Memory B cell (primary cell): ENCODE results near the gene NEK6.

Experiments
- ATAC-seq: fragments of 150-1000 bp; cut with Tn5 transposase; 2 replicates; pipeline ENCODE4 v1.10.0; 2021; ENCODE audit warnings: low read depth, mild to moderate bottlenecking, moderate library complexity
- DNase-seq, 2 donors: peaks; one replicate each; pipeline ENCODE4 v3.0.0; 2022; ENCODE audit warnings: low spot score in 2 of 2
- H3K27ac Mint-ChIP-seq: one replicate; pipeline ENCODE4 v1.8.0; 2022; ENCODE audit warnings: mild to moderate bottlenecking, moderate library complexity, mixed read lengths
- H3K27me3 Mint-ChIP-seq: one replicate; pipeline ENCODE4 v1.8.0; 2022; ENCODE audit warnings: mixed read lengths
- H3K36me3 Mint-ChIP-seq: one replicate; pipeline ENCODE4 v1.8.0; 2022; ENCODE audit warnings: mild to moderate bottlenecking, mixed read lengths
- H3K4me1 Mint-ChIP-seq: one replicate; pipeline ENCODE4 v1.8.0; 2022; ENCODE audit warnings: mixed read lengths
- H3K4me3 Mint-ChIP-seq: one replicate; pipeline ENCODE4 v1.8.0; 2022; ENCODE audit warnings: mild to moderate bottlenecking, moderate library complexity, mixed read lengths
- H3K9me3 Mint-ChIP-seq: one replicate; pipeline ENCODE4 v1.8.0; 2022; ENCODE audit warnings: mixed read lengths

Gene NEK6

DNA sequence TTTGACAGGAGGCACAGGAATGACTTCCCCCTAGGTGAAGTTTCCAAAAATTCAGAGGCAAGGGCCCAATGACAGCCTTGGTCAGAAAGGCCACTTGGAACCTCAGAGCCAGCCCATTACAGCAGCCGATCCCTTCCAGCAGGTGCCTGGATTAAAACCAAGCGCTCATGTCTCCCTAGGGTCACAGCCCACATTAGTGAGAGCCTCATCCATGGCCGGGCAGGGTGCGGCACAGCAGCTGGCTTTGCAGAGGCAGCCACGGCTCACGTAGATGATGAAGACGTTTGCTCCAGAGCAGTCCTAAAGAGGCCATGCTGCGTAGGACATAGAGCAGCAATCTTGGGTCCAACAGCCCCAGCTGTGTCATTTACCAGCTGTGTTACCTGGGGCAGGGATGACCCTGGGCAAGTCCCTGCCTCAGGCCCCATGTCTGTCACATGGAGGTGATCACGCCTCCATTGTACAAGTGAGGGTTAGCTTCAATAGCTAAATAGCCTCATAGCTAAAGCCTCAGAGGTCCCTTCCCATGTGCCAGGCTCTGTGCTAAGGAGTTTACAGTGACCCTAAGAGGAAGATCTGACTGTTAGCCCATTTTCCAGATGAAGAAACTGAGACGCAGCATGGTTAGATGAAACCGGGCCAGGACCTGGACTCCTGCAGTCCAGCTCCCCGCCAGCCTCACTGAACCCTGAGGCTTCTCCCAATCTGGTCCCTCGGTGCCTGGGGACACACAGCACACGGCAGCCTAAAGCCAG lies 39.2 kb downstream of the NEK6 start:
- H3K4me1 Mint-ChIP-seq = peaks cover 55% of the 10 kb centered on the region
- ATAC-seq (no peak), DNase-seq (no peak)
- no peaks in the 10 kb centered on the region for H3K9me3 Mint-ChIP-seq
- no peak overlapping the region for H3K4me3 Mint-ChIP-seq
- H3K36me3 Mint-ChIP-seq = peaks cover 6% of the 10 kb centered on the region
- H3K27me3 Mint-ChIP-seq = no peaks in the 10 kb centered on the region
- peak overlapping the region; percentile 68 for H3K27ac Mint-ChIP-seq

DNA sequence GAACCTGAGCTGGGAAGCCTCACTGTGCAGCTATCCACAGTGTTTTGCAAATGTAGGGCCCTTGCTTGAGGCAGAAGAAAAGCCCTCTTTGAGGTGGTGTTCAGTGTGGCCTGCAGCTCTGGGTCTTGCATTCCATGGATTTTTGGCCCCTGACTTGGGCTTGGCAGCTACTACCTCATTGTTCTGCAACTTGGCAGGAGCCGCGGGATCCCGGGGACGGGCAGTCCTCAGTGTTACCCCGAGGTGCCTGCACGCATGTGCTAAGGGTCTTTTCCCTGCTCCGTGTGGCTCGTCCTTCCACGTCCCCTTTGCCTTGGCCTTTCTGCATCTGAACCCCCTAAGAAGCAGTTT lies 39.8 kb downstream of the NEK6 start:
- Mint-ChIP-seq H3K4me3 (no peak overlapping the region), H3K4me1 (peaks cover 54% of the 10 kb centered on the region), H3K36me3 (peaks cover 6% of the 10 kb centered on the region), H3K27ac (no peak overlapping the region), H3K9me3 (no peaks in the 10 kb centered on the region), H3K27me3 (no peaks in the 10 kb centered on the region)
- no peak for DNase-seq
- no peak for ATAC-seq

DNA sequence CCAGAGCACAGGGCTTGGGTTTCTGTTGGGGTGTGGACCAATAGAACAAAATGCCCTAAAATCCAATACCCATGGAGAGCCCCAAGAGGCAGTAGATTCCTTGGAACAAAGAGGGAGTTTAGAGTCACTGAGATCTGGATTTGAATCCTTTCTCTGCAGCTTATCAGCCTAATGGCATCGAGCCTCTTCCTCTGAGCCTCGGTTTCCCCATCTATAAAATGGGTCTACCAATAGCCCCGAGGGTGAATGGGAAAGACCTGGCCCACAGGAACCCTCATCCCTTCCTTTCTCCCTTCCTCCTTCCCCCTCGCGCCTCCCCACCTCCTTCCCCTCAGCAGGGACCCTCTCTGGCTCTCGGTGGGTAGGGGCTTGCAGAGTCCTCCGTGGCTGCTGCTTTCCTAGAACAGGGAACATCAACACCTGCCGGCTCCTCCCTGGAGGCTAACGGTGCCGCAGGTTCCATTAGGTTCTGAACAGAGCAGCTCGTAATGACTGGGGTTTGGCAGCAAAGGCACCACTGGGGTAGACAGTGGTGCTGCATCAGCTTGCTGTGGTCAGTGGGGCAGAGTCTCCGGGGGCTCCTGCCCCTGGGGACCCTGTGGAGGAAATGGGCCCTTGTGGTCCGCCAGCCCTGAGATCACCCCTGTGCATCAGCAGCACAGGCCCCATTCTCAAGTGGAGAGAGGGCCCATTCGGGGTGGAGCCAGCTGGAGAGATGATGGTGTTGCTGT lies 40.3 kb downstream of the NEK6 start:
- Mint-ChIP-seq H3K4me3 (peak overlapping the region; percentile 41), H3K36me3 (peaks cover 6% of the 10 kb centered on the region), H3K4me1 (peaks cover 50% of the 10 kb centered on the region), H3K9me3 (no peaks in the 10 kb centered on the region), H3K27me3 (no peaks in the 10 kb centered on the region), H3K27ac (peak overlapping the region; percentile 74)
- DNase-seq (no peak), ATAC-seq (peak; percentile 42)

DNA sequence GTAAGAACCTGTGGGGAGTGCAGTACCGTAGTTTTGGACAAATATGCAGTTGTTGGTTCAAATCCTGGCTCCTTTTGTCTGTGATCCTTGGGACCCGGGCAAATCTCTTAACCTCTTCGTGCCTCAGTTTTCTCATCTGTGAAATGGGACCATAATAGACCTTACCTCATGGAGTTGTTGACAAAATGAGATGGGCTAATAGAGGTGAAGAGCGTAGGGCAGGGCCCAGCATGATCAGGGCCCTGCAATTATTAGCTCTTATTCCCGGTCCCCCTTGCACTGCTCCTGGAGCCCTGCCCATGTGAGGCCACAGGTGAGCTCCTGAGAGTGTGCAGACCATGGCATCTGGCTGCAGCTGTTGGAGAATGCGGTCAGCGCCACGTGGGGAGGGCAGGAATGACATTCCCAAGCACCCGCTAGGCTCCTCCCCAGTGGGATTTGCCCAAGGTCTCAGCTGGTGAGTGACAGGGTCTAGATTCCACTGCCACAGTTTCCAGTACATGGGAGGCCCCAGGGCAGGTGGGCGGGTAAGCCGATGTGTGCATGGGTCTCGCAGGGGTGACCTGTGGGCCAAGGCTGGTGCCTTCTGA lies 41.0 kb downstream of the NEK6 start:
- H3K4me3 Mint-ChIP-seq = no peak overlapping the region
- H3K27me3 Mint-ChIP-seq = no peaks in the 10 kb centered on the region
- H3K9me3 Mint-ChIP-seq = no peaks in the 10 kb centered on the region
- peaks cover 48% of the 10 kb centered on the region for H3K4me1 Mint-ChIP-seq
- DNase-seq (no peak), ATAC-seq (no peak)
- H3K36me3 Mint-ChIP-seq = peaks cover 12% of the 10 kb centered on the region
- peak overlapping the region; percentile 86 for H3K27ac Mint-ChIP-seq

DNA sequence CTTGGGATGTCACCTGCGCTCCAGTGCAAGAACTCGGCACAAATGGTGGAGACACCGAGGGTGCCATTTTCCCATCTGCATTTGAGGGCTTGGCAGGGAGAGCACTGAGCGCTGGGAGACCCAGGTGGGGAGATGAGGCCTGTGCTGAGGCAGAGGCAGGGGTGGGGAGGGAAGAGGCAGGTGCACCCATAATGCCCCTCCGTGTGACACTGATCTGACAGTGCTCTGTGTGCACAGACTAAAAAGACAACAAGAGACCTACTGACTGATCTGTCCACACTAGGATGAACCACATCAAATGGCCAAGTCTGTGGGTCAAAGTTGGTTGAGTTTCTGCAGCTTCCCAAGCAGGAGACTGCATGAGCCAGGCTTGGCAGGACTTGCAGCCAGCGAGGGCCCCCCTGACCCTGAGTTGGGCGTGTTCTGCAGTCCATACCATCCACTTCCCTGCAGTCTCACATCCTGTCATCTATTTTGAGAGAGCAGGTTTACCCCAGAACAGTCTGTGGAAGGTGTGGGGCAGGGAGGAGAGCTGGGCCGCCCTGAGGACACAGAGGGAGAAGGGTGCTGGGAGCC lies 41.9 kb downstream of the NEK6 start:
- no peaks in the 10 kb centered on the region for H3K27me3 Mint-ChIP-seq
- ATAC-seq (no peak), DNase-seq (no peak)
- peaks cover 42% of the 10 kb centered on the region for H3K4me1 Mint-ChIP-seq
- H3K9me3 Mint-ChIP-seq = no peaks in the 10 kb centered on the region
- peak overlapping the region; percentile 86 for H3K27ac Mint-ChIP-seq
- no peak overlapping the region for H3K4me3 Mint-ChIP-seq
- H3K36me3 Mint-ChIP-seq = peaks cover 11% of the 10 kb centered on the region

DNA sequence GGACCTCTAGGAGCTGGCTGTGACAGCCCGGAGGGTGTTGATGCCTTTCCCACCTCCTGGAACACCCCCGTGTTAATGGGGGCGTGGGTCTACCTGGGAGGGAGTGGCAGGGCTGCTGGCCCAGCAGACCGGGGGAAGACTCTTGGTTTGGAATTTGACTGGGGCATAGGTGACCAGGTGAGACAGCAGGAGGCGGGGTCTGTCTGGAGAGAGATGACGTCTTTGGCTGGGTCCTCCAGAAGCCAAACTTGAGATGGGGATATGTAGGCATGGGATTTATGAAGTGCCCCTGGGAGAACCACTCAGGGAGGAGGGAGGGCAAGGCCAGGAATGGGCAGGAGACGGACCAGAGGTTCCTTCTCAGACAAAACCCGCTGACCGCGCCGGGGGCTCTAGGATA lies 42.6 kb downstream of the NEK6 start:
- ATAC-seq = no peak
- Mint-ChIP-seq H3K27me3 (no peaks in the 10 kb centered on the region), H3K27ac (peak overlapping the region; percentile 86), H3K9me3 (no peaks in the 10 kb centered on the region), H3K4me3 (no peak overlapping the region), H3K4me1 (peaks cover 37% of the 10 kb centered on the region), H3K36me3 (peaks cover 14% of the 10 kb centered on the region)
- no peak for DNase-seq

DNA sequence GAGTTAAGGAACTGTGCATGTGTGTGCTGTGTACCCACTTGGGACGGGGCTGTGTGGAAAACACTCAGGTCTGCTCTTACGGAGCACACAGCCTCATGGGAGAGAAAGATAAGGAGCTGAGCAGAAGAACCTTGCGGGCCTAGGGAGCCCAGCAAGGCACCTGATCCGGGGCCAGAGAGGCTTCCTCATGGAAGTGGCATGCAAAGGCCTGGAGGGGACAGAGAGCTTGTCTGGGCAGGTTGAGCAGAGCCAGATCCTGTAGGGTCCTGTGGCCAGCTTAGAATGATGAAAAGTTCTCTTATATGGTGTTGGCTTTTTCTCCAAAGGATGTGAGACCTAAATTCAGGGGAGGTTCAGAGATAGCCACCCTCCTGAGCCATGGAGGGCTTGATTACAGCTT lies 45.2 kb downstream of the NEK6 start:
- no peaks in the 10 kb centered on the region for H3K27me3 Mint-ChIP-seq
- peaks cover 21% of the 10 kb centered on the region for H3K36me3 Mint-ChIP-seq
- H3K9me3 Mint-ChIP-seq = no peaks in the 10 kb centered on the region
- ATAC-seq (no peak), DNase-seq (no peak)
- no peak overlapping the region for H3K4me3 Mint-ChIP-seq
- H3K4me1 Mint-ChIP-seq = peaks cover 26% of the 10 kb centered on the region
- H3K27ac Mint-ChIP-seq = peak overlapping the region; percentile 84

DNA sequence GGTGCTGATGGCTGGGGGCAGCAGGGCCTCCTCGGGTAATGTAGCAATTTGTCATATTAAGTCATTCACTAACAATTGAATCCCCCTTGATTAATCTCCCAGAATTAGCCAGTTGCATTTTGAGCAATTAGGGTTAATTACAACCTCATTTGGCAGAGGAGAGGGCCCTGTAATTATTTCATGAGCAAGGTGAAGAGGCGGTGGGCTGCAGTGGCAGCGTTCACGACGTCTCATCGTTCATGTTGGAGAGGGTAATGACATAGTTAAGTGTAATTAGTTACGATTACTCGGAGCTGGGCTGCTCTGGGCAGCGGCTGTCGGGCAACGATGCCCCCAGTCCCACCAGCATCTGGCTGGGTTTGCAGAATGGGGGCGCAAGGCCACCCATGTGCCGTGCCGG lies 46.0 kb downstream of the NEK6 start:
- Mint-ChIP-seq H3K4me3 (no peak overlapping the region), H3K4me1 (peaks cover 20% of the 10 kb centered on the region), H3K36me3 (peaks cover 21% of the 10 kb centered on the region)

DNA sequence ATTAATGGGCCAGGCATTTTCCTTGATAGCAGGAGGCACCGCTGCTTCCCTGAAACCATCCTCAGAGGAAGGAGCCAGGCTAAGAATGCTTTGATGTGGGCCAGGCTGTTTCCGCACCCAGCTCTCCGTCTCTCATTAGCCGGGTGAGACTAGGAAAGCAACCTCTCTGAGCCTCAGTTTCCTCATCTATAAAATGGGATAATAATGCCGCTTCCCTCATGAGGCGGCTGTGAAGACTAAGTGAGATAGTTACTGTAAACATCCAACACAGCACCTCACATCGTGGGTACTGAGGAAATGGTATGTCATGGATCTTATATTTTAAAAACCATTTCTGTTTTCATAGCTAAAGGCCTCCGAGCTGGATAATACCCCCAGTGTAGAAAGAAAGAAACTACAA lies 46.5 kb downstream of the NEK6 start:
- H3K27me3 Mint-ChIP-seq = no peaks in the 10 kb centered on the region
- H3K9me3 Mint-ChIP-seq = no peaks in the 10 kb centered on the region
- ATAC-seq (no peak), DNase-seq (no peak)
- no peak overlapping the region for H3K4me3 Mint-ChIP-seq
- H3K4me1 Mint-ChIP-seq = peaks cover 18% of the 10 kb centered on the region
- peaks cover 20% of the 10 kb centered on the region for H3K36me3 Mint-ChIP-seq
- H3K27ac Mint-ChIP-seq = peak overlapping the region; percentile 10

More for the DNA sequence above, 46.0 kb downstream of the NEK6 start:
- H3K27me3 Mint-ChIP-seq = no peaks in the 10 kb centered on the region
- no peak overlapping the region for H3K27ac Mint-ChIP-seq
- DNase-seq (no peak), ATAC-seq (no peak)
- H3K9me3 Mint-ChIP-seq = no peaks in the 10 kb centered on the region

DNA sequence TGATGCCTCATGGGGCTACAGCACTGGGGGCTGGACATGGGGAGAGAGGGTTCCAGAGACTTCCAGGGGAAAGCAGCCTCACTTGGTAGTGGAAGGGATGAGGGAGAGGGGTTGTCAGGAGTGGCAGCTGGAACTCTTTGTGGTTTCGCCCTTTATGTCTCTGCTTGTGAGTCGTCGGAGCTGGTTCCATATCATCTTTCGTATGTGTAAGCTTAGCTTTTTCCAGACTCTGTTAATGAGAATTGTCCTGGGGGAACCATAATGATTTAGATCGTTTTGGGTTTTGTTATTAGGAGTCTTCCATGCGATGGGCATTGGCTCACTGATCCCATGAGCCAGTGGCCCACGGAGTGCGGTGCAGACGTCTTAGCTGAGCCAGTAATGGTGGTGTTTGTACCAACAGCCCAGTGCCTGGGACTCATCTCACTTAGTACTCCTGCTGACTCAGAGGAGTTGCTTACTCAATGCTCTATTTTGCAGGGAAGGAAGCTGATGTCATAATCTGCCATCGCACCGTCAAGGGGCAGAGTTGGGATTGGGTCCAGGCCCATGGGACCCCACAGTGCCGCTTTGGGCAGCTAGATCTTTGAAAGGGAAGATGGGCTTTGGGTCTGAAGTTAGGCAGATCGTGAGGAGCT lies 48.5 kb downstream of the NEK6 start:
- Mint-ChIP-seq H3K36me3 (peaks cover 18% of the 10 kb centered on the region), H3K27me3 (no peaks in the 10 kb centered on the region), H3K4me3 (no peak overlapping the region), H3K4me1 (peaks cover 6% of the 10 kb centered on the region), H3K27ac (peak overlapping the region; percentile 10), H3K9me3 (no peaks in the 10 kb centered on the region)
- DNase-seq (no peak), ATAC-seq (no peak)

DNA sequence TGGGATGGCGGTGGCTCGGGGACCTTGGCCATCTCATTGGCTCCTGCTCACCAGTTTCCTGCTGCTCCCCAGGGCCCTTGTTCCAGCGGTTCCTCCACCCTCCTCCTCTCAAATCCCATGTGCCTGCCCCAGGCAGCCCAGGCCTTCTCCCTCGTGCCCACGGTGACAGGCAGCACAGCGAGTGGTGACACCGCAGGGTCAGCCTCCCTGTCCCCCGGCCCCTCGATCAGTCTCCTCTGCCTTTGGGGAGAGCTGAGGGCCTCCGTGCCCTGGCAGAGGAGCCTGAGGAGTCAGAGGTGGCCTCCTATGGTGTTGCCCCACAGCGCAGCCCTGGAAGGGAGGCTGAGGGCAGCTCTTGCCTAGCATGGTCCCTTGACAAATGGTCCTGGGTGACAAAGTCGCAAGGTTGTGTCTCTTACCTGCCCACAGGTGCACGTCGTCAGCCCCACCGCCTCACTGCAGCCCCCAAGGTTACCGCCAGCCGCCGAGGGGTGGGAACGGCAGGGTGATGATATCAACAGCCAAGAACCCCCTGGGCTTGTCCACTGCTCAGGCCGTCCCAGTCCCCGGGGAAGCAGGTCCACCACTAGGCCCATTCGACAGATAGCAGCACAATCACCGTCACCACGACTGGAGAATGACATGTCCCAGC lies 49.8 kb downstream of the NEK6 start:
- peaks cover 20% of the 10 kb centered on the region for H3K36me3 Mint-ChIP-seq
- no peak overlapping the region for H3K4me3 Mint-ChIP-seq
- DNase-seq = no peak
- H3K9me3 Mint-ChIP-seq = no peaks in the 10 kb centered on the region
- H3K27me3 Mint-ChIP-seq = no peaks in the 10 kb centered on the region
- H3K27ac Mint-ChIP-seq = no peak overlapping the region
- no peak for ATAC-seq
- peaks cover 6% of the 10 kb centered on the region for H3K4me1 Mint-ChIP-seq

DNA sequence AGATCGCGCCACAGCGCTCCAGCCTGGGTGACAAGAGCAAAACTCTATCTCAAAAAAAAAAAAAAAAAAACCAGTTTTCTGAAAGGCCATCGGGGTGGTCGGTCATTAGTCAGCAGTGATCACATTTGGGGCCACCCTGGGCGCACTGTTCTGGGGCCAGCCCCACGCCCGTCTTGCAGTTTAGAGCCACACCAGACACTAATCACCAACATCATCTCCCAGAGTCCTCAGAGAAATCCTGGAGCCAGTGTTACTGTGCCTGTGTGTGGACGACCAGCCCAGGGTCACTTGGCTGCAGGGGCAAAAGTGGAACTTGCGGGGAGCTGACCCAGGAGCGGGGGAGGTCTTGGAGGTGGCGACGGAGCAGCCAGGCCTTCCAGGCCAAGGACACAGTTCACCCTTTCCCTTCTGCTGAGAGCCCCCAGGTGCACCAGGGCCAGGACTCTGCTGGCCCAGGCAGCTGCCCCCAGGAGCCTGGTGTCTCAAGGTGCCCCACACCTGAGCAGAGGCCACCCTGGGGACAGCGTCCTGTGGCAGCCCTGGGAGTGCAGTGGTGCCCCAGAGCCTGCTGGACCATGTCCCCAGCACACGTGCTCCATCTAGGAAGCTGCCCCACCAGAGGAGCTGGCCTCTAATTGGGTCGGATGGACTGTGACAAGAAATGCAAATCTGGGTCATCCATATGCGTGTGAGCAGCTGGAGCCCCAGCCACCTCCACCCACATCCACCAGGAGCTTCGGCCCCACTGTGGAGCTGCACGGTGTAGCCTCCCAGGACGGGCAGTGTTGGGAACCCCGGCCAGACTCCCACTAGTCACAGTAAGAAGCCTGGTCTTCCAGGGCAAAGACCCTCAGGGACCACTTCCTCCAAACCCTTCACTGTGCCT lies 51.1 kb downstream of the NEK6 start:
- Mint-ChIP-seq H3K27ac (no peak overlapping the region), H3K4me1 (peaks cover 6% of the 10 kb centered on the region), H3K9me3 (no peaks in the 10 kb centered on the region), H3K36me3 (peaks cover 14% of the 10 kb centered on the region), H3K4me3 (no peak overlapping the region), H3K27me3 (no peaks in the 10 kb centered on the region)
- DNase-seq (no peak), ATAC-seq (no peak)

DNA sequence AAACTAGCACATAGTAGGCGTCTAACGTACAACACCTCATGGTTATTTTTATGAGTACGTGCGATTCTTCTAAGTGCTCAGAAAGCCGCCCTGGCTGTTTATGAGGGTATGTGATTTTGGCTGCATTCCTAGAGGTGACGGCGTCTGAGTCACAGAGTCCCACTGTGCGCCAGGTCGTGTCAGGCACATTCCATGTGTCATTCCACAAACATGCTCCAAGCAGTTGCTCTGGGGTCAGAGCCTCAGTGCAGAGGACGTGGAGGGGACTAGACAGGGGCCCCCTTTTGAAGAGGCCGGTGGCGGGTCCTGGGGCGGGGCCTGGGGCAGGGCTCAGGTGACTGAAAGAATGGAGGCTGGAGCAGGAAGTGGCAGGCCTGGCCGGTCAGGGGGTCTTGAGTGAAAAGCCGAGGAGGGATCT lies 51.9 kb downstream of the NEK6 start:
- DNase-seq (no peak), ATAC-seq (no peak)
- no peak overlapping the region for H3K4me3 Mint-ChIP-seq
- H3K36me3 Mint-ChIP-seq = peaks cover 17% of the 10 kb centered on the region
- no peak overlapping the region for H3K27ac Mint-ChIP-seq
- H3K9me3 Mint-ChIP-seq = no peaks in the 10 kb centered on the region
- H3K27me3 Mint-ChIP-seq = no peaks in the 10 kb centered on the region
- peaks cover 9% of the 10 kb centered on the region for H3K4me1 Mint-ChIP-seq
